ENCODE measurements around the gene VGF. TPM values are rescaled to one million over a fixed set of nuclear protein-coding genes. Genes with fewer than 3 reads are reported as not detected.
A peak's percentile ranks its signal among the peaks of the same experiment; 100 is the strongest.

VGF gene
- total RNA-seq, 1 donor from 2014 or later: 0.96 TPM

DNA sequence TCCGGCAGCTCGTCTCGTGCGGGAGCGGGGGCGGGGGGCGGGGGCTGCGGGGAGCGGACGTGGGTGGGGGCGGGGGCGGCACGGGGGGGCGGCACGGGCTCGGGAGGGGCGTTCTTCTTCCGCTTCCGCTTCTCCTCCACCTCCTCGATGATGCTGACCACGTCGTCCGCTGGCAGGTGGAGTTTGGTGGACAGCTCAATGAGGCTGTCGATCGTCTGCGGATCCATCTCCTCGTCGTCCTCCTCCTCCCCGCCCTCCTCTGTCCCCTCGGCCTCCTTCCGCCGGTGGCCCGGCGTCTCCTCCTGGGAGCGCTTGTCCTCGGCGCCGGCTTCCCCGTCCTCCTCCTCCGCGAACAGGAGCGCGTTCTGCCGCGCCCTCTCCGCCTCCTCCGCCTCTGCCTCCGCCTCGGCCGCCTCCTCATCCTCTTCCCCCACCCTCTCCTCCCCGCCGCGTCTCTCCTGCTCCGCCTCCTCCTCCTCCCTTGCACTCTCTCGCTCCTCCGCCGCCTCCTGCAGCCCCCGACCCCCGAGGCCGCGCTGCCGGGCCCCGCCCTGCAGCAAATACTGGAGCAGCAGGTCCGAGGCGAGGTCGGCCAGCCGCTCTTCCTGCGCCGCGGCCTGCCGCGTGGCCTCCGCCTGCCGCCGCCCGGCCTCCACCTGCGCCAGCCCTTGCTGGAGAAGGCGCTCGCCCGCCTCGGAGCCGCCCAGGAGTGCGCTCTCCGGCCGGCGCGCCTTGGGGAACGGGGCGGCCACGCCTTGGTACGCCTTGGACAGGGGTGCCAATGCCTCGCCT, 1.9 kb downstream of the VGF start:
- H3K27ac Mint-ChIP-seq: no peak overlapping the region
- H3K4me3 Mint-ChIP-seq (ENCODE audit: low read depth): peak overlapping the region; percentile 56
- H3K36me3 Mint-ChIP-seq (ENCODE audit: insufficient read depth): peaks cover 5% of the 10 kb centered on the region
- no peaks in the 10 kb centered on the region for H3K9me3 Mint-ChIP-seq (ENCODE audit: low read depth)
- peaks cover 10% of the 10 kb centered on the region for H3K4me1 Mint-ChIP-seq (ENCODE audit: low read depth)
- TF ChIP-seq, protein P1, sequence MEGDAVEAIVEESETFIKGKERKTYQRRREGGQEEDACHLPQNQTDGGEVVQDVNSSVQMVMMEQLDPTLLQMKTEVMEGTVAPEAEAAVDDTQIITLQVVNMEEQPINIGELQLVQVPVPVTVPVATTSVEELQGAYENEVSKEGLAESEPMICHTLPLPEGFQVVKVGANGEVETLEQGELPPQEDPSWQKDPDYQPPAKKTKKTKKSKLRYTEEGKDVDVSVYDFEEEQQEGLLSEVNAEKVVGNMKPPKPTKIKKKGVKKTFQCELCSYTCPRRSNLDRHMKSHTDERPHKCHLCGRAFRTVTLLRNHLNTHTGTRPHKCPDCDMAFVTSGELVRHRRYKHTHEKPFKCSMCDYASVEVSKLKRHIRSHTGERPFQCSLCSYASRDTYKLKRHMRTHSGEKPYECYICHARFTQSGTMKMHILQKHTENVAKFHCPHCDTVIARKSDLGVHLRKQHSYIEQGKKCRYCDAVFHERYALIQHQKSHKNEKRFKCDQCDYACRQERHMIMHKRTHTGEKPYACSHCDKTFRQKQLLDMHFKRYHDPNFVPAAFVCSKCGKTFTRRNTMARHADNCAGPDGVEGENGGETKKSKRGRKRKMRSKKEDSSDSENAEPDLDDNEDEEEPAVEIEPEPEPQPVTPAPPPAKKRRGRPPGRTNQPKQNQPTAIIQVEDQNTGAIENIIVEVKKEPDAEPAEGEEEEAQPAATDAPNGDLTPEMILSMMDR (IDR thresholded peaks at IDR 0.05; ENCODE audit: unreplicated experiment): no peak
- DNase-seq (ENCODE audit: low spot score, unreplicated experiment): no peak
- peaks cover 49% of the 10 kb centered on the region for H3K27me3 Mint-ChIP-seq

DNA sequence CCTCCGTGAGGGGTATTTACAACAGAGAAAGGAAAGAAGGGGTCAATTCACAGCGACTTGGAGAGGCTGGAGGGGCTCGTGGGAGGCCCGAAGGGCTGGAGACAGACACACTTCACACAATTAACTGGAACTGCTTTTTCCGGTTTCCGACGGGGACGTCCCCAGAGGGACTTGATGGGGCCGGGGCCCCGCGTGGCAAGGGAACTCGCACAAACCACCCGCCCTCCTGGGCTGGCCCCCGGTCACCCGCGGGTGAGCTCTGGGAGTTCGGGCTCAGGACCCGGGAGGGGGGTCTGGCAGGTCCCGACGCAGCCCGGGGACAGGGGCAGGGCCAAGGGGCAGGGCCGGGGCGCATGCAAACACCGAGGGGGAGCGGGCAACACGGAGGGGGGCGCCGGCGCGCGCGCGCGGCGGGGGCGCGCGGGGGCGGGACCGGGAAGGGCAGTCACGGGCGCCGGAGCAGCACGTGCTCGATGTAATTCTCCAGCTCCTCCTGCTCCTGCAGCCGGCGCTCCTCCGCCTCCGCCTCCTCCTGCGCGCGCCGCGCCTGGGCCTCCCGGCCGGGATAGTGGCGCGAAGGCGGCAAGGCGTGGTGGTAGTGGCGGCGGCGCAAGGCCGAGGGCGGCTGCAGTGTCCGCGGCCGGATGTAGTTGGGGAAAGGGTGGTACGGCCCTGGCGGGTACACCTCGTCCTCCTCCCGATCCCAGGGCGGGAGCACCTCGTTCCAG, 2.7 kb downstream of the VGF start:
- peaks cover 41% of the 10 kb centered on the region for H3K27me3 Mint-ChIP-seq
- peaks cover 10% of the 10 kb centered on the region for H3K4me1 Mint-ChIP-seq (ENCODE audit: low read depth)
- no peak for DNase-seq (ENCODE audit: low spot score, unreplicated experiment)
- H3K36me3 Mint-ChIP-seq (ENCODE audit: insufficient read depth): peaks cover 9% of the 10 kb centered on the region
- H3K27ac Mint-ChIP-seq: peak overlapping the region; percentile 76
- peak overlapping the region; percentile 64 for H3K4me3 Mint-ChIP-seq (ENCODE audit: low read depth)
- TF ChIP-seq, protein P1 (IDR thresholded peaks at IDR 0.05; ENCODE audit: unreplicated experiment): no peak
- no peaks in the 10 kb centered on the region for H3K9me3 Mint-ChIP-seq (ENCODE audit: low read depth)

GRCh38 chr7:101161692-101162471, 3.5 kb downstream of the VGF start:
- peaks cover 10% of the 10 kb centered on the region for H3K4me1 Mint-ChIP-seq (ENCODE audit: low read depth)
- TF ChIP-seq, protein P1 (IDR thresholded peaks at IDR 0.05; ENCODE audit: unreplicated experiment): no peak
- H3K36me3 Mint-ChIP-seq (ENCODE audit: insufficient read depth): peaks cover 9% of the 10 kb centered on the region
- no peaks in the 10 kb centered on the region for H3K9me3 Mint-ChIP-seq (ENCODE audit: low read depth)
- H3K27me3 Mint-ChIP-seq: peaks cover 33% of the 10 kb centered on the region
- peak overlapping the region; percentile 64 for H3K4me3 Mint-ChIP-seq (ENCODE audit: low read depth)
- no peak for DNase-seq (ENCODE audit: low spot score, unreplicated experiment)
- H3K27ac Mint-ChIP-seq: peak overlapping the region; percentile 76

DNA sequence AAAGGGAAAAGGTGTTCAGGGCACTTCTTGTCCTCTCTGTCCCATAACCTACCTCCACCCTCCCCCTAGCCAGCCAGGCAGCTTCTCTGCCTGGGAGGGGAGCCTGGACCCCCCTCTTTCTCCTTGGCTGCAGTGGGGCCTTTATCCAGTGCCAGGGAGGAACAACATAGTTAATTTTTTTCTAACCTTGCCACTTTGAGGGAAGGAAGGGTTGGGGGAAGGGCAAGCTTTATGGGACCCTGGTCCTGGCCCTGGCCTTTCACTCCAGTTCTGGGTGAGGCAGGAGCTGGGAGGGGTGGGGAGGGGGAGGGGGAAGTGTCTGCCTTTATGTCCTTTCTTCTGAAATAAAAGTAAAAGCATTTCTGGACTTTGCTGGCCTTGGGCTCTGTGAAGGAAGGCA, 4.5 kb downstream of the VGF start:
- Mint-ChIP-seq H3K36me3 (ENCODE audit: insufficient read depth) (peaks cover 9% of the 10 kb centered on the region), H3K27me3 (peaks cover 26% of the 10 kb centered on the region), H3K4me1 (ENCODE audit: low read depth) (peaks cover 8% of the 10 kb centered on the region), H3K4me3 (ENCODE audit: low read depth) (no peak overlapping the region), H3K27ac (no peak overlapping the region), H3K9me3 (ENCODE audit: low read depth) (no peaks in the 10 kb centered on the region)
- TF ChIP-seq, protein P1 (IDR thresholded peaks at IDR 0.05; ENCODE audit: unreplicated experiment): no peak
- DNase-seq (ENCODE audit: low spot score, unreplicated experiment): no peak

Data from progenitor cell of endocrine pancreas (in vitro differentiated cells).